ENCODE results near the gene NEK6.
"Not testable (repeated sequence)": the region's sequence is repeated elsewhere in the genome, so short reads cannot be mapped to it uniquely, and the experiment has no call there.

Gene NEK6

DNA sequence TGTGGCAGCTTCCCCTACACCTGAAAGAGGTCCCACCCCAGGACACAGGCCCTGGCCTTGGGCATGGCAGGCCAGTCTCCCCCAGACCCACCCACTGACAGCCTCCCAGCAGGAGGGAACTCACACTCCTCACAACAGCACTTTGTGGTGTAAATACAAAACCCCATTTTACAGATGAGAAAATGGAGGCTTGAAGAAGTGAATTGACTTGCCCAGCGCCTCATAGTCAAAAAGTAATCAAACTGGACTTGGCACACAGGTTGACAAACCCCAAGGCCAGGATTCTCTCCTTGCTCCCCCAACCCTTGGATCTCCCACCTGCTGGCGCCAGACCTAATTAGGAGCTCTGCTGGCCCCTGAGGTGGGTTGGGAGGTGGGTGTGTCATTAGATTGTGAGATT lies 29.2 kb upstream of the NEK6 start:
- DNase-seq (ENCODE audit: low spot score) = no peak

DNA sequence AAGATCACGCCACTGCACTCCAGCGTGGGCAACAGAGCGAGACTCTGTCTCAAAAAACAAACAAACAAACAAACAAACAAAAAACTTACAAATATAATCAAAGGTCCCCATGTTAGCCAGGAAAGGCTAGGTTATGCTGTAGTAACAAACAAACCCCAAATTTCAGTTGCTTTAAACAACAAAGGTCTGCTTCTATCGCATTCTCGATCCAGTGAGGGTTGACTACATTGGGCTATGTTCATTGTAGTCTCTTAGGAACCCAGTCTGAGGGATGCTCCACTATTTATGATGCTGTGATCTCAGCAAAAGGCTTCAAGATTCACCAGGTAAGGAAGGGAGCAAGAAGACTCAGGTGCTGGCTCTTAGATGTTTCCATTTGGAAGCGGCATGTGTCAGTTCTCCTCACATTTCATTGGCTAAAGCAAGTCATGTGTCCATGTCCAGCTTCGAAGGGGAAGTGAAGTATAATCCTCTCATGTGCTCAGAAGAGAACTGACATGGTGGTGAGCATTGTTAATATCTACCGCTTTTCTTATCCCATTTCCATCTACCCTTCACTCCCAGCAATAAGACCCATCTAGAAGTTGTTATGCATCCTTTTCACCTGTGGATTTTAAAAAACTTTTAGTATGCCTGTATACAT lies 26.5 kb upstream of the NEK6 start:
- DNase-seq (ENCODE audit: low spot score) = no peak

DNA sequence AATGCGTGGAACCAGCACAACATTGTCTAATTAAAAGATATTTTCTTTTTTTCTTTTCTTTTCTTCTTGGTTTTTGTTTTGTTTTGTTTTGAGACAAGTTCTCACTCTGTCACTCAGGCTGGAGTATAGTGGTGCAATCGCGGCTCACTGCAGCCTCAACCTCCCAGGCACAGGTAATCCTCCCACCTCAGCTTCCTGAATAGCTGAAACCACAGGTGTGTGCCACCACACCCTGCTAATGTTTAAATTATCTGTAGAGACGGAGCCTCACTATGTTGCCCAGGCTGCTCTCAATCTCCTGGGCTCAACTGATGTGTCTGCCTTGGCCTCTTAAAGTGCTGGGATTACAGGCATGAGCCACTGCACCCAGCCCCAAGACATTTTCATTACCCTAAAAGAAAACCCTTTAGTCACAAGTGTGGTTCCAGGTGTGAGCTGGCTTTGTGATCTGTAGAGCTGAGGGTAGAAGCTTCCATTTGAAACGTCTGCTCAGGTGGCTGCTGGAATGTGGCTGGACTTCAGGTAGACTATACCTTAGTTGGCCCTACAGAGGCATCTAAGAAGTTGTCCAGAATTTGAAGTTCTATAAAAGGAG lies 19.1 kb upstream of the NEK6 start:
- no peak for DNase-seq (ENCODE audit: low spot score)

DNA sequence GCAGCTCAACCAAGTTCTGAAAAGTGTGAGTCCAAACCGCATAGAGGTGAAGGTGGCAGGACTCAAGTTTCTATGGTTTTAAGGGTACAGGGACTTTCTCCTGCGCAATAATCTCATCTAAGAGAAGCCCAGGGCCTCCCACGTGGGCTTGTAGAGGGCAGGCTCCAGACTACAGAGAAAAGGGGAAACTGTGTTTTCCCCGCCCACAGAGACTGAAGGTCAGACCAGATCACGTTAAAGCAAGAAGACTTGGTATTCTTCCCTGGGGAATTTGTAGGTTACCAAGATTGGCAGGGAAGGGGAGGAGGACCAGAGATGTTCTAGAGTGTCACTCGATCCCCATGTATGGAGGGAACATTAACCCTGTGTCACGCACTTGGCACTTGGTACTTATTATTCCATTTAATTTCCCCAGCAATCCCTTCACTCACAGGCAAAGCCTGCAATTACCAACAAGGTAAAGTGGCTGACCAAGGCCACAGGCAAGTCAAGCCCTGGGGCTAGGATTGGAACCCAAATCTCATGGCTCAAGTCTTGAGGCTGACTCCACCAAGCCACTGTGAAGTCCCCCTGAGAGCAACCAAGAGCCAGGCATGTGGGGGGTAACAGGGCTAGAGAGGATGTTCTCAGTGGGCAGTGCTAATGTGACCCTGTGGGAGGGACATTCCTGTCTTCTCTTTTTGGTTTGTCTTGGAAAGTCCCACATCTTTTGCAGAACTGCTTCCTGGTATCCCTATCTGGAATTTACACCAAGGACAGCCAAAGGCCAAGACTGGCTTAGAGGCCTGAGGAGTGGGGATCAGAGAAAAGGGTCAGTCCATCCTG lies 18.3 kb upstream of the NEK6 start:
- no peak for DNase-seq (ENCODE audit: low spot score)

DNA sequence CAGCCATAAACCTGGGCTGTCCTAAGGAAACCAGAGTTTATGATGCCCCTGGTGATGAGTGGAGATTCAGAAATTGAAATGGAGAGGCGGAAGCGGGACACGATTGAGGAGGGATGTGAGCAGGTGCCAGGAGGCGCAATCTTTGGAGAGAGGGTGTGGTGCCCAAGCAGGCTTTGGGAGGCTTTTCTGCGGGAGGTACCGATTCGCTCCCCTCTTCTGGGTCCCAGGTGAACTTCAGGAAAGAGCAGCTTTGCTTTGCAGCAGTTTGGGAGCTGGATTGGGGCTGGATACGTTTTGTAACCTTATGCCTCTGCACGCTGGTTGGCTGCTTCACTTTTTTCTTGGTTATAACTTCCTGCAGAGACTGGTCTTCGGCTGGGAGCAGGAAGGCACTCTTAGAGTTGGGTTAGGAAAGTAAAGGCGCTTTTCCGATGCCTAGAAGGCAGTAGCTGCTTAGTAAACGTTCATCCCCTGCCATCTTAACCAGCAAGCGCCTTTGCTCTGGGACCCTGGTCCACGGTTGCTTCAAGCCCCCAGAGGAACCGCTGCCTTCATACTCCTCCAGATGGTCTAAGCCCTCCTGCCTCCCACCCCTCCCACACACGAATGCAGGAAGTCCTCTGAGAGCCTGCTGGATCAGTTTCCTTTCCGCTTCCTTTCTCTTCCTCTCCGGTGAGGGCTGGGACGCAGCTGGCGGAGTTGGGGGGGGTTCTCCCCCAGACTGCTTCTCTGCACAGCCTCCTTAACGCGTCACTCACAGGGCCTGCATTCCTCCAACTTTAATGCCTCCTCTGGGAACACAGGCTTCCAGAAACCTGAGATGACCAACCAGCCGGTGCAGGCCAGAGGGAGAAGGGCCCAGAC lies 15.2 kb upstream of the NEK6 start:
- DNase-seq (ENCODE audit: low spot score) = peak; percentile 57

DNA sequence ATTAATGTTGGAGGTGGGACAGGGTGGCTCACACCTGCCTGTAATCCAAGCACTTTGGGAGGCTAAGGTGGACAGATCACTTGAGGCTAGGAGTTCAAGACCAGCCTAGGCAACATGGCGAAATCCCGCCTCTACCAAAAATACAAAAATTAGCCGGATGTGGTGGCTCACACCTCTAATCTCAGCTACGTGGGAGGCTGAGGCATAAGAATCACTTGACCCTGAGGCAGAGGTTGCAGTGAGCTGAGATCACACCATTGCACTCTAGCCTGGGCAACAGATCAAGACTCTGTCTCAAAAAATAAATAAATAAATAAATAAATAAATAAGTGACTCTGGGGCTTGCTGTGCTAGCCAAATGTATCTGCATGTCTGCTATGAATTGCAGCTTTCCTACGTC lies 10.4 kb upstream of the NEK6 start:
- not testable (repeated sequence) for DNase-seq (ENCODE audit: low spot score)

DNA sequence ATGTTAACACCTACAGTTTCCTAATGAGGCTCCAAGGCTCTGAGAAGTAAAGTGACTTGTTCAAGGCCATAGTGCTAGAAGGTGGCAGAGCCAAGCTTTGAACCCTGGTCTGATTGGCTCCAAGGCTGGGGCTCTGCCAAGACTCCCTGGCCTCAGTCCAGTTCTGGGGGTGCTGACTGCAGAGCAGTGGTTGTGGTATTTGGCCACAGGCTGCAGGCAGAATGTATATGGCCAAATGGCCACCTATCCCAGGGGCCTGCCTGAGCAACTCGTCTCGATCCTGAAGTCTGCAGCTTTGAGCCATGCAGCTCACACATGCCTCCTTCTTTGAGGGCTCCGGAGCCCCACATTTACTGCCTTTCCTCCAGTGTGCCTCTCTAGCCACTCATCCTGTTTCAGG lies 9.7 kb upstream of the NEK6 start:
- DNase-seq (ENCODE audit: low spot score) = no peak

DNA sequence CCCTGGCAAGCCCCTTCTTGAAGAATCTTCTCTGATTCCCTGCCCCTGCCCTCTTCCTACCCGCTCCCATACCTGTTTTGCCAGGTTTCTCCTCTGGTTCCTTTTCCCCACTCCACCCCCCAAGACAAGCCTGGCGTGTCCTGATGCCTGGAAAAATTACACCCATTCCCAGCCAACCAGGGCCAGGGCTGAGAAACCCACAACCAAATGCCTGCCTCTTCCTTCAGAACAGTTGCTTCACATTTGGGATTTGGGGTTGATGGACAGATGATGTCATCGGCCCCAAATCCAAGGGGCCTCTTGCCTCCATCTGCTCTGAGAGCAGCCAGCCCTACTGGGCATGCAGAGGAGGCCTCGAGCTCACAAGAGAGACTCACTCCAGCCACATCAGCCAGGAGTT lies 8.8 kb upstream of the NEK6 start:
- no peak for DNase-seq (ENCODE audit: low spot score)

DNA sequence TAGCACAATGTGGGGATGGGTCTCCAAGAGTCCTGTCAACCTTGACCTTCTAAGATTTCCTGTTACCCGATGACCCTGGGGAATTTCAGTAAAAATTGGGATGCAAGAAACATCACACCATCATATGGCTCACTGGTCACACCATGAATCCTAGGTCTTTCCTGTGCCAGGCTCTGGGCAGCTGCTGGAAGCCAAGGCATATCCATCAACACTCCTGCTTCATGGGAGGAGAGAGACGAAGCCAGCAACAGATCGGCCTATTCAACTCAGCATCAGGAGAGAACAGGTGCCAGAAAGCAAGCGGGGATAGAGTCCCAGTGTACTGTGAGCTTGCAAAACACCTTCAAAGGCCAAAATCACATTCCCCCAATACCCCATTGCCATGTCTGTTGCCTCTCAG lies 6.5 kb upstream of the NEK6 start:
- no peak for DNase-seq (ENCODE audit: low spot score)

DNA sequence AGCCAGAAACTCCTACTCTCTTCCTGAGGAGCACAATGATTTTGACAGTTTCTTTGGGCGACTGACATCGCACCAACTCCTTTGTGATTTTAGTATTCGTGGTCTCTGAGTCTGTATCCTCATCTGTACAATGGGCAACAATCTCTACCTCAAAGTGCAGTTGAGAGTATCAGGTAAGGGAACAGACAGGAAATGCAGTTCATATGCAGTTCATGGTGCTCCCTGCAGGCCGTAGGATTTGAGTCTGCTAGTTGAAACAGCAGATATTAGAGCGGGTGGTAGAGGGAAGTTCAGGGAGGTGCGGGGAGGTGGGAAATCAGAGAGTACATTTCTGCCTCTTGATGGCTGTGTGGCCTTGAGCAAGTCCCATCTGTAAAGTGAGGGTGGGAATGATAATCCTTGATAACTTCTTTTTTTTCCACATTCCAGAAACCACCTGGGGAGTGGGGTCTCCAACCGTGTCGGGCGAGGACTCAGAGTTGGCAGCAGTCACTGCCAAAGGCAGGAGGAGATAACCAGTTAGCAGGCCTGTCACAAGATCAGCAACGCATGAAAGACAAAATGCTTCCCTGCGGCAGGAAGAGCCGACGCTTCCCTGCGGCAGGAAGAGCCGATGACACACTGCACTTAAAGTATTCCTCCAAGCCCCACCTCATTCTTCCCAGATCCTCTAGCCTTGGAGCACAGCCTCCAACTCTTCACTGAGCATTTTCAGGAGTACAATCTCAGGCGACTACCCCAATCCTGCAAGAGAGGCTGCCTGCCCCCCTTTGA lies 6.0 kb upstream of the NEK6 start:
- DNase-seq (ENCODE audit: low spot score) = peak; percentile 64

DNA sequence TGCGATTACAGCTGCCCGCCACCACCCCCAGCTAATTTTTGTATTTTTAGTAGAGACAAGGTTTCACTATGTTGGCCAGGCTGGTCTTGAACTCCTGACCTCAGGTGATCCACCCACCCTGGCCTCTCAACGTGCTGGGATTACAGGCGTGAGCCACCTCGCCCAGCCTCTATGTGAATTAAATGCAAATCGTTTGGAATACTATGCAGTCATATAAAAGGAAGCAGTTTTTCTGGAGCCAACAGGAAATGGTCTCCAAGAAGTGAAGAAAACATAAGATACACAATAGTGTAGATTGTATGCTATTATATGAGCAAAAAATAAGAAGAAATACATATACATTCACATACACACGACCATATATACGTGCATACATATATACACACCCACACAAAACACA lies 4.9 kb upstream of the NEK6 start:
- DNase-seq (ENCODE audit: low spot score) = not testable (repeated sequence)

DNA sequence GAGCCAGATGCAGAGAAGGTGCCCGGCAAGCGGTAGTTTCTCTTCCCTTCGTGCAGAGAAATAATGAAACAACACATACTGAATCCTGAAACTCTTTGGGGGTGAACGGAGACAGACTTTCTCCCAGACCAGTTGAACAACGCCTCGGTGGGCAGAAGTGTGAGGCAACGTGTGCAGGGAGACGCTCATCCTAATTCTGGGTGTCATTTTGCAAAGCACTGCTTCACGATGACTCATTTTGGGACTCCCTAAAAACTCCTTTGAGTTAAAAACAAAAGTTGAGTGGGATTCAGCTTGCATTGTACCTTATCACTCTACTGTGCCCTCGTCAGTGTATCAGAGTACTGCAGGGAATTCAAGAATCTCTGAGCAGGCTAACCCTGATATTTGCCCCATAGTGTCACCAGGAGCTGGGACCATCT lies 3.5 kb upstream of the NEK6 start:
- no peak for DNase-seq (ENCODE audit: low spot score)

DNA sequence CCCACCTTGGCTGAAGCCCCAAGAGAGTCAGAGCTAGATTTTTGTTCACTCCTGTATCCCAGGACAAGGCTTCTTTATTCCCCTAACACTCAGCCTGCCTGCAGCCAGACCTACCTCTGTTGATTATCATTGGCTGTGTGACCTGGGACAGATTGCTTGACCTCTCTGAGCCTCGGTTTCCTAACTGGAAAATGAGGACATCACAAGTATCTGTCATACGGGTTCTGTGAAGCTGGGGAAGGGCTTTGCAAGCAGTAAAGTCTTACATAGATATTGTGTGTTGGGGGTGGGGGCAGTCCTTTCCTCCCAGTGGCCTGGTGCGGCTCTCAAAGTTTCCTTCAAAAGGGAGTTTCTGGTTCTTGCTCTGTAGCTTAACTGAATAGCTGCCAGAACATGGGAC lies 2.5 kb upstream of the NEK6 start:
- DNase-seq (ENCODE audit: low spot score) = no peak

DNA sequence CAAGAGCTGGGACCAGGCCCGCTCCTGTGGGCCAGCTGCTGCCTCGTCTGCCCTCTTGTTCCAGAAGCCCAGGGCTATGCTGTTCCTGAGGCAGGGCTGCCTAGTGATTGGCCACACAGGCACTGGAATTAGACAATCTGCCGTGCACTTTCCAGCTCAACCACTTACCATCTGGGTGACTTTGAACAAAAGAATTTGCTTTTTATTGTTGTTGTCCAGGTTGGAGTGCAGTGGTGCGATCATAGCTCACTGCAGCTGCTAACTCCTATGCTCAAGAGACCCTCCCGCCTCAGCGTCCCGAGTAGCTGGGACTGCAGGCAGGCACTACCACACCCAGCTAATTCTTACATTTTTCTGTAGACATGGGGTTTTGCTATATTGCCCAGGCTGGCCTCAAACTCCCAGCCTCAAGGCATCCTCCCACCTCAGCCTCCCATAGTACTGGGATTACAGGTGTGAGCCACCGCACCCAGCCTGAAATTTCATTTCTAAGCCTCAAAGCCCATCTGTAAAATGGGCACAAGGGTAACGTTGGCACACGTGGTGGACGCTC lies 1.2 kb upstream of the NEK6 start:
- DNase-seq (ENCODE audit: low spot score) = peak; percentile 89

DNA sequence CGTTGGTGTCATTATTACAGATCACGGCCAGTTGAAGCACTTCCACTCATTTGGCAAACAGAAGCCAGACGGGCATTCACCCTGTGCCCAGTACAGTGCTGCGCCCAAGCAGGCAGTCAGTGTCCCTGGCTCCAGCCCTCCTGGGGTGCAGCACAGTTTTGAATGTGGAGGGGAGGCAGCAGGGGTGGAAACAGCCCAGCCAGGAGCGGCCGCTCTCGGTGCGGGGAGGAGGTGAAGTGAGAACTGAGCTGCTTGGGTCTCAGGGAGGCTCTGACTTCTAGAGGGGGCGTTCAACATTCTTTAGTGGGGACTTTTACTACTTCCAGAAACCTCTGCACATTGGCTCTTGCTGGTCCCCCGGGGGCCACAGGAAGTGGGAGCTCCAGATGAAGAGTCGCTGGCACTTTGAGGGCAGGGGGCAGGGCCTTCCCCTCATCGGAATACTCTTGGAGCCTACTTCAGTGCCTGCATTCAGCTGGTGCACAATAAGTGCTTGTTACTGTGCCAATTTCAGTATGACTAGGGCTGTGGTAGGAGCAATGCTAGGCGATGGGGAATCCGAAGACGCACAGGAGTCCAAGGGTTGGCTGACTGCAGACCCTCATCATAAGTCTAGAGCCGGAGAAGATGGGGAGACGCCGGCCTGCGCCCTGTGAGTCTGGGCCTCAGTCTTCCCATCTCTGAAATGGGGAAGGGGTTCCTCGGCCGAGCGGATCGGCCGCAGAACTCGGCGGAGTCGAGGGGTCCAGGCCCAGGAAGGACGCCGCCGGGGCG lies 492 bp upstream of the NEK6 start:
- DNase-seq (ENCODE audit: low spot score) = no peak

DNA sequence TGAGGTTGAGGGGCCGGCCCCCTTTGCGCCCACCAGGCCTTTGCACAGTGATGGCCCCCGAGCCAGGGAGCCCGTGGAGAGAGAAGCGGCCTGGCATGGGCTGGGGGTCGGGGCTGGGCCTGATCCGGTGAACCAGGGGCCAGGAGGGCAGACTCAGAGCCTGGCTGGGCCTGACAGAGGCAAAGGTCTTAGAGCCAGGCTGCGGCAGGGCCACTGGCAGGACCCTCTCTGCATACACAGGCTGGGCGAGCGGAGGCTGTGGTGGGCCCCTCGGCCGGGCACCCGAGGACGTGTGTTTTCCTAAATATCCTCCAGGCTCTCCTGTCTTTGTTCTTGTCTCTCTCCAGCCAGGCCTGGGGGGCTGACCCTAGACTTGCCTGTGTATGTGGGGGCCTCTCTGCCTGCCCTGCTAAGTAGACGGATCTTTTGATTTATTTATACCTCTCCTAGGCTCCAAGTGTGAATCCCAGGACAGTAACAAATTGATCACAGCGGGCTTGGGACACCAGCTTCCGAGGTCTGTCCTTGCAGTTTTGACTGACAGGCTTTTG lies 933 bp downstream of the NEK6 start:
- DNase-seq (ENCODE audit: low spot score) = no peak

DNA sequence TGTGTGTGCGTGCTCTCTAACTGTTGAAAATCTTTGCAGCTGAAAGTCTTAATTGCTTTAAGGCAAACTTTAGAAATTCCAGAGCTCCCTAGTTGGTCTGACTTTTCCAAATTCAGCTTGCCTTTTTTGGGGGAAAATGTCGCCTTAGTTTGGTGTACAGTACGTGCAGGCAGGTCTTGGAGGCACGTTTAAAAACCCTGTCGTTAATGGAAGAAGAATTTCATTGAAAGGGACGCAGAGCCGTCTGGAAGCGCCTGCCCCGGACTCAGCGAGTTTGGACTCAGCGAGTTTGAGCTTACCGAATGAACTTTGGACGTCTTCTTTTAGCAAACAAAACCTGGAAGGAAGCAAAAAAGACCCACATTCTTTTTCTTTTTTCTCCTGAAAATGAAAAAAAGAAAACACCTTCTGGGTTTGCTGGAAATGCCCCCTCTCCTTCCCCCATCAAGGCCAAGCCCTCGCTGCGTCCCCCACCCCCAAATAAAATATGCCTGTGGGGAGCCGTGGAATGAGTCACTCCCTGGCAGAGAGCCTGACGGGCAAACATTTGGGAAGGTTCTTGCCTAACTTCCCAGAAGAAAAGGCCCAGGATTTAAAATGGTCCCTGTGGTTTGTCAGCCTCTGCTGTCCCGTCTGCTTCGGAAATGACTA lies 1.5 kb downstream of the NEK6 start:
- peak; percentile 77 for DNase-seq (ENCODE audit: low spot score)

DNA sequence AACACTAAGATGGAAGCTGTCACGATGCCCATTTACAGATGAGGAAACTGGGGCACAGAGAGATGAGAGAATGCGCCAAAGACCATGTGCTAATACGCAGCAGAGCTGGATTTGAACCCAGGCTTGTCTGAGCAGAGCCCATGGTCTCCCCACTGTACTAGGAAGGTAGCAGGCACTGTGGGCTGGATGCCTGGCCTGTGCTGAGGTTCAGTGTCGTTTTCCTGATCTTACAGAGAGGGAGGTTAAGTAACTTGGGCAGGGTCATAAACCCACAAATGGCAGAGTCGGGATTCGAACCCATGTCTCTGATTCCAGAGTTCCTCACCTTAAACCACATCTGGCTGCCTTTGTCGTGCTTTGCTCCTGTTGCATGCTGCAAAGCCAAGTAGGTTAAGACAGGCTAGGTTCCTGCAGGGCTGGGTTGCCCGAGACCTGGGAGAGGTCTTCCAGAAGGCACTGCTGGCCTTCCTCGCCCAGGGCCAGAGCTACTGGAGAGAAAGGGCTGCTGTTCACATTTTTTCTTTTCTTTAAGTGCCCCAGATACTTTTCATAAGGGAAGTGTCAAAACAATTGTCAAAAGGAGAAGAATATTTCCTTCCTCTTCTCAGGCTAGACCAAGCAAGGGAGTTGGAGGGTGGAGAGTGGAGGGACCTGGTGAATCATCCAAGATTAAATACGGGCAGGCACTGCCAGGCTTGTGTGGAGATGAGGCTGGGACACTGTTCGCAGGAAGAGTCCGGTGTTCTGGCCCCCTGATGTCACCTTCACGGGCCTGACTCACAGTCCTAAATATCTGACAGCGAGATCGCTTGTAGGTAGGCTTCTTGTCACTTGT lies 3.2 kb downstream of the NEK6 start:
- DNase-seq (ENCODE audit: low spot score) = peak; percentile 58

Data from AG20443 (cell line).